Kidney (tissue), 14 donors: Measurements from ENCODE around the gene SLC11A1. TPM values are rescaled to one million over a fixed set of nuclear protein-coding genes. Genes with fewer than 3 reads are reported as not detected.

ENCODE experiments used
- DNase-seq, 5 donors: peaks; one replicate each; pipeline ENCODE4 v3.0.0-alpha.2; 2013 to 2020
- FAIRE-seq: peaks from 2 replicates; lab custom pipeline; 2012; peaks lifted over from hg19 to GRCh38; lab: Jason Lieb, UNC
- H3K27ac ChIP-seq, 2 donors: one replicate each; pipeline ENCODE4 v1.7.0; 2013; ENCODE audit warnings: low read depth in 2 of 2, low read length in 2 of 2, inconsistent platforms in 1 of 2
- H3K27me3 ChIP-seq: one replicate; pipeline ENCODE4 v1.7.1; 2013; ENCODE audit warnings: low read length, inconsistent platforms; ENCODE audit not compliant: control insufficient read depth, insufficient read depth
- H3K36me3 ChIP-seq, 3 donors: one replicate each; pipeline versions ENCODE4 v1.7.0 to v1.7.1; 2013; ENCODE audit warnings: low read length in 3 of 3, control low read depth in 1 of 3, inconsistent platforms in 1 of 3; ENCODE audit not compliant: insufficient read depth in 3 of 3, control insufficient read depth in 2 of 3
- H3K4me1 ChIP-seq, 3 donors: one replicate each; pipeline versions ENCODE4 v1.7.0 to v1.7.1; 2013; ENCODE audit warnings: low read length in 3 of 3, inconsistent platforms in 1 of 3, low read depth in 1 of 3; ENCODE audit not compliant: control insufficient read depth in 2 of 3, insufficient read depth in 2 of 3
- H3K4me3 ChIP-seq, 3 donors: one replicate each; pipeline versions ENCODE4 v1.7.0 to v1.8.1; 2013; ENCODE audit warnings: low read length in 3 of 3, control low read depth in 1 of 3, inconsistent platforms in 1 of 3
- H3K9ac ChIP-seq, 3 donors: one replicate each; pipeline versions ENCODE4 v1.7.0 to v1.7.1; 2013; ENCODE audit warnings: low read length in 3 of 3, control low read depth in 1 of 3, inconsistent platforms in 1 of 3
- H3K9me3 ChIP-seq, 3 donors: one replicate each; pipeline versions ENCODE4 v1.7.0 to v1.7.1; 2013; ENCODE audit warnings: low read length in 3 of 3, control low read depth in 1 of 3, inconsistent platforms in 1 of 3; ENCODE audit not compliant: control insufficient read depth in 2 of 3, insufficient read depth in 1 of 3
- intact Hi-C: fragments of 100-400 bp; cut with DNase I; formaldehyde crosslinking; loops from one replicate; pipeline ENCODE4 v1.11.1; 2022
- polyA plus RNA-seq: library from polyadenylated mRNA; stranded (reverse); fragments of 350-450 nt; fragmentation: Illumina TruSeq; extraction: RNeasy Lipid Tissue Mini Kit (QIAGEN cat#74804); gene quantifications from one replicate; pipeline ENCODE4 v1.2.3, GENCODE V29; 2014; ENCODE audit warnings: low read depth, low replicate concordance; ENCODE audit not compliant: insufficient read depth
- total RNA-seq: library from RNA; stranded (reverse); fragmentation: NEBNext Ultra II Directional; extraction: Animal tissue kit (Norgen Biotek cat#: 25700); gene quantifications from one replicate; pipeline ENCODE4 v1.2.1, GENCODE V29; 2021
- TF ChIP-seq, protein P1 (sequence below): IDR thresholded peaks from 3 replicates; pipeline ENCODE4 v1.5.1; 2012; ENCODE audit warnings: mild to moderate bottlenecking, moderate library complexity, borderline replicate concordance; ENCODE audit not compliant: insufficient read depth; ENCODE audit errors: extremely low read depth
- donor health status: control.
- donor health status: control.
- donor health status: control.
- donor health status: control.
- donor health status: control.
- donor health status: DM: yes; HTN: yes; CAD: no.
- donor health status: Normal renal cell carcinoma (clear cell type).

Gene SLC11A1
- total and polyA plus RNA-seq, 2 donors from 2014 or later, result 1.2 to 37.6 TPM

DNA sequence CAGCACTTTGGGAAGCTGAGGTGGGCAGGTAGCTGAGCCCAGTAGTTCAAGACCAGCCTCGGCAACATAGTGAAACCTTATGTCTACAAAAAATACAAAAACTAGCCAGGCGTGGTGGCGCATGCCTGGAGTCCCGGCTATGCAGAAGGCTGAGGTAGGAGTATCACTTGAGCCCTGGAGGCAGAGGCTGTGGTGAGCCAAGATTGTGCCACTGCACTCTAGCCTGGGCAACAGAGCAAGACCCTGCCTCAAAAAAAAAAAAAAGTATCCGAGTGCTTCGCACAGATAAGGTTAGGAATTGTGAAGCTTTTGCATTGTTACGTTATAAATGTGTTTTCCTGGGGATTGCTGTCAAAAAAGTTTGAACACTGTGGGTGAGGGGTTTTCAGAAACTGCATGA, 21.7 kb downstream of the SLC11A1 start:
- Histone ChIP-seq H3K4me1 (peaks cover 2 to 32% (median 19%) of the 10 kb centered on the region in 3 donors), H3K27me3 (no peaks in the 10 kb centered on the region), H3K36me3 (peaks cover 0 to 13% (median 2%) of the 10 kb centered on the region in 3 donors), H3K27ac (no peak overlapping the region), H3K9me3 (no peaks in the 10 kb centered on the region), H3K9ac (no peak overlapping the region), H3K4me3 (no peak overlapping the region)
- FAIRE-seq, result no peak
- DNase-seq, result peak in 1 of 5 donors; percentile 29
- TF ChIP-seq, protein P1, sequence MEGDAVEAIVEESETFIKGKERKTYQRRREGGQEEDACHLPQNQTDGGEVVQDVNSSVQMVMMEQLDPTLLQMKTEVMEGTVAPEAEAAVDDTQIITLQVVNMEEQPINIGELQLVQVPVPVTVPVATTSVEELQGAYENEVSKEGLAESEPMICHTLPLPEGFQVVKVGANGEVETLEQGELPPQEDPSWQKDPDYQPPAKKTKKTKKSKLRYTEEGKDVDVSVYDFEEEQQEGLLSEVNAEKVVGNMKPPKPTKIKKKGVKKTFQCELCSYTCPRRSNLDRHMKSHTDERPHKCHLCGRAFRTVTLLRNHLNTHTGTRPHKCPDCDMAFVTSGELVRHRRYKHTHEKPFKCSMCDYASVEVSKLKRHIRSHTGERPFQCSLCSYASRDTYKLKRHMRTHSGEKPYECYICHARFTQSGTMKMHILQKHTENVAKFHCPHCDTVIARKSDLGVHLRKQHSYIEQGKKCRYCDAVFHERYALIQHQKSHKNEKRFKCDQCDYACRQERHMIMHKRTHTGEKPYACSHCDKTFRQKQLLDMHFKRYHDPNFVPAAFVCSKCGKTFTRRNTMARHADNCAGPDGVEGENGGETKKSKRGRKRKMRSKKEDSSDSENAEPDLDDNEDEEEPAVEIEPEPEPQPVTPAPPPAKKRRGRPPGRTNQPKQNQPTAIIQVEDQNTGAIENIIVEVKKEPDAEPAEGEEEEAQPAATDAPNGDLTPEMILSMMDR, result no peak
- intact Hi-C loops, result no loop called here

DNA sequence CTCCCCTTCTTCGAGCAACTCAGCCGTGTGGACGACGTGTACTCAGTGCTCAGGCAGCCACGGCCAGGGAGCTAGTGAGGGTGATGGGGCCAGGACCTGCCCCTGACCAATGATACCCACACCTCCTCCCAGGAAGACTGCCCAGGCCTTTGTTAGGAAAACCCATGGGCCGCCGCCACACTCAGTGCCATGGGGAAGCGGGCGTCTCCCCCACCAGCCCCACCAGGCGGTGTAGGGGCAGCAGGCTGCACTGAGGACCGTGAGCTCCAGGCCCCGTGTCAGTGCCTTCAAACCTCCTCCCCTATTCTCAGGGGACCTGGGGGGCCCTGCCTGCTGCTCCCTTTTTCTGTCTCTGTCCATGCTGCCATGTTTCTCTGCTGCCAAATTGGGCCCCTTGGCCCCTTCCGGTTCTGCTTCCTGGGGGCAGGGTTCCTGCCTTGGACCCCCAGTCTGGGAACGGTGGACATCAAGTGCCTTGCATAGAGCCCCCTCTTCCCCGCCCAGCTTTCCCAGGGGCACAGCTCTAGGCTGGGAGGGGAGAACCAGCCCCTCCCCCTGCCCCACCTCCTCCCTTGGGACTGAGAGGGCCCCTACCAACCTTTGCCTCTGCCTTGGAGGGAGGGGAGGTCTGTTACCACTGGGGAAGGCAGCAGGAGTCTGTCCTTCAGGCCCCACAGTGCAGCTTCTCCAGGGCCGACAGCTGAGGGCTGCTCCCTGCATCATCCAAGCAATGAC, 22.4 kb downstream of the SLC11A1 start:
- H3K27ac ChIP-seq, result no peak overlapping the region
- no peaks in the 10 kb centered on the region for H3K27me3 ChIP-seq
- H3K4me1 ChIP-seq, result peaks cover 2 to 32% (median 19%) of the 10 kb centered on the region in 3 donors
- H3K9ac ChIP-seq, result no peak overlapping the region
- TF ChIP-seq, protein P1, result no peak
- DNase-seq (peak in 3 of 5 donors; percentile 39 to 81 (median 75)), FAIRE-seq (no peak)
- H3K36me3 ChIP-seq, result peaks cover 0 to 13% (median 2%) of the 10 kb centered on the region in 3 donors
- H3K9me3 ChIP-seq, result no peaks in the 10 kb centered on the region
- no peak overlapping the region for H3K4me3 ChIP-seq
- intact Hi-C loops, result no loop called here

DNA sequence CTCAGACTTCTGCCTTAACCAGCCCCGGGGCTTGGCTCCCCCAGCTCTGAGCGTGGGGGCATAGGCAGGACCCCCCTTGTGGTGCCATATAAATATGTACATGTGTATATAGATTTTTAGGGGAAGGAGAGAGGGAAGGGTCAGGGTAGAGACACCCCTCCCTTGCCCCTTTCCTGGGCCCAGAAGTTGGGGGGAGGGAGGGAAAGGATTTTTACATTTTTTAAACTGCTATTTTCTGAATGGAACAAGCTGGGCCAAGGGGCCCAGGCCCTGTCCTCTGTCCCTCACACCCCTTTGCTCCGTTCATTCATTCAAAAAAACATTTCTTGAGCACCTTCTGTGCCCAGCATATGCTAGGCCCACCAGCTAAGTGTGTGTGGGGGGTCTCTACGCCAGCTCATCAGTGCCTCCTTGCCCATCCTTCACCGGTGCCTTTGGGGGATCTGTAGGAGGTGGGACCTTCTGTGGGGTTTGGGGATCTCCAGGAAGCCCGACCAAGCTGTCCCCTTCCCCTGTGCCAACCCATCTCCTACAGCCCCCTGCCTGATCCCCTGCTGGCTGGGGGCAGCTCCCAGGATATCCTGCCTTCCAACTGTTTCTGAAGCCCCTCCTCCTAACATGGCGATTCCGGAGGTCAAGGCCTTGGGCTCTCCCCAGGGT, 23.1 kb downstream of the SLC11A1 start:
- peaks cover 2 to 32% (median 19%) of the 10 kb centered on the region in 3 donors for H3K4me1 ChIP-seq
- TF ChIP-seq, protein P1, result no peak
- FAIRE-seq (no peak), DNase-seq (peak in 2 of 5 donors; percentile 74 to 89)
- H3K4me3 ChIP-seq, result peak overlapping the region in 2 of 3 donors; percentile 47 to 55
- no peaks in the 10 kb centered on the region for H3K9me3 ChIP-seq
- no peaks in the 10 kb centered on the region for H3K27me3 ChIP-seq
- H3K9ac ChIP-seq, result peak overlapping the region in 1 of 3 donors; percentile 67
- intact Hi-C loops, result no loop called here
- H3K27ac ChIP-seq, result peak overlapping the region; percentile 86 to 90
- H3K36me3 ChIP-seq, result peaks cover 0 to 13% (median 2%) of the 10 kb centered on the region in 3 donors
